Stimulated activated CD4-positive, alpha-beta T cell treated with anti-CD3 and anti-CD28 coated beads, Interleukin-2, amount 100 ng/mL, for 48 hours (primary cell): ENCODE data around the gene NADK.
A peak's percentile ranks its signal among the peaks of the same experiment; 100 is the strongest.
"Not testable (repeated sequence)": the region's sequence is repeated elsewhere in the genome, so short reads cannot be mapped to it uniquely, and the experiment has no call there.

Source experiments
- DNase-seq, 2 donors: peaks; one replicate each; pipeline ENCODE4 v3.0.0-alpha.2; 2020

Gene NADK

GRCh38 chr1:1761504-1762376, 16.5 kb downstream of the NADK start:
- DNase-seq = no peak

- DNase-seq = no peak
Measured at GRCh38 chr1:1760715-1761114, 17.6 kb downstream of the NADK start.

- DNase-seq = no peak
Measured at GRCh38 chr1:1760345-1760650, 18.0 kb downstream of the NADK start.

GRCh38 chr1:1759456-1760344, 18.6 kb downstream of the NADK start:
- no peak for DNase-seq

- no peak for DNase-seq
Measured at GRCh38 chr1:1758692-1759455, 19.4 kb downstream of the NADK start.

- no peak for DNase-seq
Measured at GRCh38 chr1:1758059-1758621, 20.1 kb downstream of the NADK start.

- no peak for DNase-seq
Measured at GRCh38 chr1:1757422-1758058, 20.7 kb downstream of the NADK start.

GRCh38 chr1:1756661-1757421, 21.4 kb downstream of the NADK start:
- no peak for DNase-seq

- DNase-seq = no peak
Measured at GRCh38 chr1:1755852-1756251, 22.4 kb downstream of the NADK start.

GRCh38 chr1:1755426-1755825, 22.8 kb downstream of the NADK start:
- DNase-seq = no peak

- no peak for DNase-seq
Measured at GRCh38 chr1:1754051-1754815, 24.0 kb downstream of the NADK start.

- no peak for DNase-seq
Measured at GRCh38 chr1:1753607-1754005, 24.7 kb downstream of the NADK start.

GRCh38 chr1:1752636-1753606, 25.3 kb downstream of the NADK start:
- DNase-seq = no peak

GRCh38 chr1:1752190-1752589, 26.1 kb downstream of the NADK start:
- DNase-seq = no peak

GRCh38 chr1:1749941-1750340, 28.3 kb downstream of the NADK start:
- not testable (repeated sequence) for DNase-seq

GRCh38 chr1:1748686-1749321, 29.5 kb downstream of the NADK start:
- no peak for DNase-seq

GRCh38 chr1:1746566-1746909, 31.7 kb downstream of the NADK start:
- not testable (repeated sequence) for DNase-seq

GRCh38 chr1:1745651-1746565, 32.4 kb downstream of the NADK start:
- peak; percentile 69 to 96 for DNase-seq
